Measurements from ENCODE around the gene KCTD13.
"Not testable (repeated sequence)": the region's sequence is repeated elsewhere in the genome, so short reads cannot be mapped to it uniquely, and the experiment has no call there.

Gene KCTD13

DNA sequence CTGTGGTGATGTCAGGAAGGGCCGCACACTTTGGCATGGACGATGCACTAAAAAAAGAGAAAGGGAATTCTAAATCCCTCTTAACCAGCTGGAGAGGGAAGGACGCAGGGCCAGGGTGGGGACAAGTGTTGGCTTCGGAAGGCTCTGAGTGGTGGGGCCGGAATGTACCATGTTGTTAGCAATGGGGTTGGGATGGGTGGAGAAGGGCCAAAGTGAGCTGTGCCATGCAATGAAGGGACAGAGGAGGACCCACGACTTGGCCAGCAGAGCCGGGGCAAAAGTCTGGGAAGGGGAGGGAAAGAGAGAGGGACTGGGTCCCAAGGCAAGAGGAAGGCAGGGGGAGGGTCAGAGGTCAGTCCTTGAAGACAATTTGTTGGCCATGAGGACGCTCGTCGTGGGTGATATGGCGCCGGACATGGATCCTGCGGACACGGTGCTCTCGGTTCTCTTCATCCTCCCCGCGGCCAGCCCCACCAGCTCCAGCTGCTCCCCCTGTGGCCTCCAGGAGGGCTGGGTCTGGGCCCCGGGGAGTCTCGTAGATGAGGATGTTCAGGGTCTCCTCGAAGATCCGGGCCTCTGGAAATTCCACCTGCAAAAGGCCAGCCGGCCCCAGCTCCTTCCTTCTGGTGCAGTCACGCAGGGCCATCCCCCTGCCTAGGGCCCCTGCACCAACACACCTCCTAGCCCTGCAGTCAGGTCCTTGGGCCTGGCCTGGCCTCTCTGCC, 19.3 kb downstream of the KCTD13 start:
- DNase-seq: no peak

DNA sequence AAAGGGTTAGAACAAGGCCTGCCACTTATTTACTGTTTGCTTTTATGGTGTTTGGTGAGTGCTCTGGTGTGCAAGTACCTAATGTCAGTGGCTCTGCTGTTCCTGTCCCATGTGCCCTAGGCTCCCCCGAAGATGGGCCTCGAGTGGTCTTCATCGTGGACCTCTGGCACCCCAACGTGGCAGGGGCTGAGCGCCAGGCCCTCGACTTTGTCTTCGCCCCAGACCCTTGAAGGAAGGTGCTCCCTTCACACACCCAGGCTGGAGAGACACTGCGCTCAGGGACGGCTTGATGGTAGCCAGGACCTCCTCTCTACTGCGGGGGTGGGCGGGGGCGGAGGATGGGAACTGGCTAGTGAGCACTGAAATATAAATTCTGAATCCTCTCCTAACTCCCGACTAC, 20.4 kb downstream of the KCTD13 start:
- no peak for DNase-seq

DNA sequence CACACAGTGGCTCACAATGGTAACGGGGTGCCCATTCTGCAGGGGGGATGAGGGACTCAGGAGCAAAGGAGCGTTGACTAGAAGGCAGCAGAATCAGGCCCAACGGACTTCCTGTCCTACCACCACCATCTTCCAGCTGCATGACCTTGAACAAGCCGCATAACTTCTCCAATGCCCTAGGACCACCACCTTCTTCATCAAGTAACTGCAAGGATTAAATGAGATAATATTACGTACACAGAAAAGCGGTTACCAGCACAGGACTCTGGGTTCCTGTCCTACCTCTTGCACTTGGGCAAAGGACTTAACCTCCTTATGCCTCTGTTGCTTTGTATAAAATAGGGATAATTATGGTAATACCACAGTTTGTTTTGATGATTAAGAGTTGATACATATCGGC, 21.1 kb downstream of the KCTD13 start:
- no peak for DNase-seq

DNA sequence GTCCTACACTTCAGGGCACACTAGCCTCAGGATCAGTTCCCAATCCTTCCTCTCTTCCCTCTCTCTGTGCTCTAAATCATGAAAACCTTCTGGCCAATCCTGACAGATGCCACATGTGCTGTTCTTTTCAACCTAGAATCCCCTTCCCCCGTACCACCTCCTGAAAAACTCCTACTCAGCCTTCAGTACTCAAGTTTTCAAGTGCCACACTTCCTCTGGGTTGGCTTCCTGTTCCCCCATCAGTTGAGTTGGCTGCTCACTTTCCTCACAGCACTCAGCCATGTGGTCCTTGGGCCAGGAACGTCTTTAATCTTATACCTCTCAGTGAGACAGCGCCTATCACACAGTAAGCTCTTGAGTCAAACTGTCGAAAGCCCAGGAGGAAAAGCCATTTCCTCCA, 22.4 kb downstream of the KCTD13 start:
- no peak for DNase-seq

DNA sequence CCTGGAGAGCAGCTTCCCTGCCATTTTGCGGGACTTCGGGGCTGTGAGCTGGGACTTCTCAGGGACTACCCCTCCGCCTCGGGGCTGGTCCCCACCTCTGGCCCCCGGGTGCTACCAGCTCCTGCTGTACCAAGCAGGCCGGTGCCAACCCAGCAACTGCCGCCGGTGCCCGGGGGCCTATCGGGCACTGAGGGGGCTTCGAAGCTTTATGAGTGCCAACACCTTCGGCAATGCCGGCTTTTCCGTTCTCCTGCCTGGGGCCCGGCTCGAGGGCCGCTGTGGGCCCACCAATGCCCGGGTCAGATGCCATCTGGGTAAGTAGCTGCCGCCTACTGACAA, 24.4 kb downstream of the KCTD13 start:
- no peak for DNase-seq

DNA sequence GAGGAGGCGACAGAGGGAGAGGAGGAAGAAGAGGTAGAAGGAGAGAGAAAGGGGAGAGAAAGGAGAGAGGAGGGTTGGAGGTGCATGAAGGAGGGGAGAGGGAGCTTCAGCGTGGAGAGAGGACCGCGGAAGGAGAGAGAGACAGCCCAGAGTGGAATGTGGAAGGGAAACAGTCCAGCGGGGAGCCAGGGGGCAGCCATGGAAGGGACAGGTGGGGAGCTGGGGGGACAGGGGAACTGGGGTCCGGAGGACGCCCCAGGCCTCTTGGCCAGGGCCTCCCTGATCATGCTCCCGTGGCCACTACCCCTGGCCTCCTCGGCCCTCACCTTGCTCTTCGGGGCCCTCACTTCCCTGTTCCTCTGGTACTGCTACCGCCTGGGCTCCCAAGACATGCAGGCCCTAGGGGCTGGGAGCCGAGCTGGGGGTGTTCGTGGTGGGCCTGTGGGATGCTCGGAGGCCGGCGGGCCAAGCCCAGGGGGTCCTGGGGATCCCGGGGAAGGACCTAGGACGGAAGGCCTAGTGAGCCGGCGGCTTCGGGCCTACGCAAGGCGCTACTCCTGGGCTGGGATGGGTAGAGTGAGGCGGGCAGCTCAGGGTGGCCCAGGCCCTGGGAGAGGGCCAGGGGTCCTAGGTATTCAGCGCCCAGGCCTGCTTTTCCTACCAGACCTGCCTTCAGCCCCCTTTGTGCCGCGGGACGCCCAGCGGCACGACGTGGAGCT, 25.0 kb downstream of the KCTD13 start:
- DNase-seq: no peak

DNA sequence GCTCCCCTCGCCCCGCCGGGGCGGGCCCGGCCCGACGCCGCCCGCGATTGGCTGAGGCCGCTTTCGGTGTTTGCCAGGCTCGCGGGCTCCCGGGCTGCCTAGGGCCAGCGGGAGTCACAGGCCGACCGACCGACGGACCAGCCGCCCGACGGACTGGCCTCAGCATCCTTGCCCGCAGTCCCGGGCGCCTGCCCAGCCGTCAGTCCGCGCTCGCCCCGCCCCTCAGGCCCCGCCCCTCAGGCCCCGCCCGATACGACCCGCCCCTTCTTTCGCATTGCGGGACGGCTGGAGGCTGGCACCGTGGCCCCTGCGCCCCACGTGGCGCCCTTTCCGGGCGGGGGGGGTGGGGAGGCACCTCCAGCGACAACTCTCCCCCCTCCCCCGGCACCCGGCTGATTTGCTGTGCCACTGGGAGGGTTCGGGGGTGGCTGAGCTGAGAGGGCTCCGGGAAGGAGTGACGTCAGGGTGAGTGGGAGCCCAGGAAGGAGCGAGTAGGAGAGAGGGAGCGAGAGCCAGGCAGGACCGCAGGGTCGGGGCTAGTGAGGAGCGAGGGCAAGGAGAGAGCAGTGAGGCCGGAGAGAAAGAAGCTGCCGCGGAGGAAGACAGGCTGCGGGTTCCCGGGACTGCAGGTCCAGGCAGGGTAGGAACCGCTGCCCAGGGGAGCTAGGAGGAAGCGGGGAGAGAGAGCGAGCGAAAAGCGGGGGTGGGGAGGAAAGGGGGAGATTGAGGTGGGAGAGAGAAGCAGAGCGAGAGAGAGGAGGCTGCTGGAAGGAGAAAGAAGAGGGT, 25.7 kb downstream of the KCTD13 start, which contains the start of gene ASPHD1:
Gene ASPHD1 (plus strand): TSS at position 387 of the 786 bp plus-strand sequence. CDS start 484 bp downstream, outside the sequence.
- DNase-seq: no peak

DNA sequence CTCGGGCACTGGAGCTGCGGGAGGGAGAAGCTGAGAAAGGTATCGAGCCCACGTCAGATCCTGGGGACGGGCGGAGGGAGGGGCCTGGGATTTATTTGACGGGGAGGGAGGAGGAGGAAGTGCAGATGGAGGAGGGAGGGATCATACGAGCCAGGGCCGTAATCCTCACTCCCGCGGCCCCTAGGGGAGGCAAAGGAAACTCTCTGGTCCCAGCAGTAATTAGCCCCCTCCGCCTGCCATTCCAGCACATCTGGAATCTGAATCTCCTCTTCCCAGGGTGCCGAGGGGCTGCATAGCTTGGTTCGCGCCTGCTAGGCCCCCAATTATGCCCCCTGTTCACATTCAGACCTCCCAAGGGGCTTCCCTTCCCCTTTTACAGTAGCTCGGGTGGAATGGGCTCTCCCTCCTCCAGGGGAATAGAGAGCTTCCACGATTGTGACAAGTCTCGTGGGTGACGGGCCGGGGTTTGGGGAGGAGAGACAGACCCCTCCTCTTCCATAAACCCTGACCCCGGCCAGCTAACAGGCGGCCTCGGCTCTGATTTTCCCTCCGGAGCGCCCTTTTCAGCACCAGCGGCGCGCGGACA, 26.4 kb downstream of the KCTD13 start, which contains the start of gene SEZ6L2:
Gene SEZ6L2 (minus strand): TSS at position 35 of the 586 bp plus-strand sequence. CDS start 531 bp downstream, outside the sequence.
- peak; percentile 85 for DNase-seq

DNA sequence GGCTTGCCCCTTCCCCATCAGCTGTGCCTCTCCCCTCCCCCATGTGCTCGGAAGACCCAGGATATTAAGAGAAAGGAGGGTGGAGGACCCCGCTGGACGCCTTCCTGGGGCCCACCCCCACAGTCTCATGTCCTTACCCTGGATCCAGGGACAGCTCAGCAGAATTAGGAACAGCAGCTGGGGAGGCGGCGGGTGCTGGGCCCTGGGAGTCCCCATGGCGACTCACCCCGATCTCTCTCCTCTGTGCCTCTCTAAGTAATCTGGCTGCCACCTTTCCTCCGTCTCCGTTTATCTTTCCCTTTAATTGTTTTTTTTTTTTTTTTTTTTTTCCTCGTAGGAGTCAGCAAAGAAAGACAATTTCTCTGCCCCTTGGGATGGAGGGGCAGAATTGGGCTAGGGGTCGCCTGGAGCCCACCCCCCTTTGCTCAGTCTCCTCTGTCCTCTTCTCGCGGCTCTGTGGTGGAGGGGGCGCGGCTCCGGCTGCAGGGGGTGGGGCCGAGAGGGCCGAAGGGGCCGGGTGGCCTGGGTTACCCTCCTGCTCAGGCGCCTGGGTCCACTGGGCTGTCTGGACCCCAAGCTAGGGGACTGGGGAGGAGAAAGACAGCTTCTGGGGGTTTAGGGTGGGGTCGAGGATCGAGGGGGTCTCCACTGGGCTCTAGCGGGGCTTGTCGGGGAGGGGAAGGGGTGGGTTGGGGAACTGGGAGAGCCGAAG, 27.1 kb downstream of the KCTD13 start:
- DNase-seq: no peak

DNA sequence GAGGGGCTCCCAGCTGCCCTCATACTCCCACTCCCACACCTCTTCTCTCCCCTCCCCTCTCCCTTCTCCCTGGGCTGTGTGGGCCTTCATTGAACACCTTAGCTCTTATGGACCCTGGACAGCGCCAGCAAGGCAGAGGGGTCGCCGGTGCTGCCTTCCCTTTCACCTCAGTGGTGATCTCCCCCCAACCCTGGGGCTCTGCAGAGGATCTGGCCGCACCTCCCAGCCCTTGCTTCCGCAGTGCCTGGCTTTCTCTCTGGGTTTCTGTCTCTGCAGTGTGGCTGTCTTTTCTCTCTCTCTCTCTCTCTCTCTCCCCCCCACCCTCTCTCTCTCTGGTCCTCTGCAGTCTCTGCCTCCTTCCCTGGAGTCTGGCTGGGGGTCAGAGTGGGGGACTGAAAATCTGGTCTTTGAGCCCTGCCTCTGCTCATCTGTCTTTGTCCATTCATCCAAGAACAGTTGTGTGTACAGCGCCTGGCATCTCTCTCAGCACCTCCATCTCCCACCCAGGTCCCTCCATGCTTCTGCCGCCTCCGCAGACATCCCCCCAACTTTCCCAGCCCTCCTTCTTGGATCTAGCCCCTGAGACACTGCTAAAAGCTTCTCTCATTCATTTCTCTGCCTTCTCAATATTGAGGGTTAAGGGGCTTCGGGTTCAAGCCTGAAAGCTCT, 27.8 kb downstream of the KCTD13 start:
- DNase-seq: no peak

DNA sequence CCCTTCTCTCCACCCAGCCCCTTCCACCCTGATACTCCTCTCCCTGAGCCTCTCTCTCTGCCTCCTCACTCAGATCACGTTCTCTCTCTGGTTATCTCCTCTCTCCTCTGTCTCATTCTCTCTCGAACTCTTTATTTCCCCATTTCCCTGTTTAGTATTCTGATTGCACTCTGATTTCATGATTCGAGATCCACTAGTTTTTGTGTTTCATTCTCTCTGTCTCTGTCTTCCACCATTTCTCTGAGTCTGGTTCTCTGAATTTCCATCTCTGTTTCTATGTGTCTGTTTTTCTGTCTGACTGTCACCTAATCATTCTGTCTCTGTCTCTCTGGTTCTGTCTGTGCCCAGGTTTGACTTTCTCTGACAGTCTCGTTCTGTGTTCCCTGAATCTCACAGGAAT, 28.7 kb downstream of the KCTD13 start:
- DNase-seq: no peak

DNA sequence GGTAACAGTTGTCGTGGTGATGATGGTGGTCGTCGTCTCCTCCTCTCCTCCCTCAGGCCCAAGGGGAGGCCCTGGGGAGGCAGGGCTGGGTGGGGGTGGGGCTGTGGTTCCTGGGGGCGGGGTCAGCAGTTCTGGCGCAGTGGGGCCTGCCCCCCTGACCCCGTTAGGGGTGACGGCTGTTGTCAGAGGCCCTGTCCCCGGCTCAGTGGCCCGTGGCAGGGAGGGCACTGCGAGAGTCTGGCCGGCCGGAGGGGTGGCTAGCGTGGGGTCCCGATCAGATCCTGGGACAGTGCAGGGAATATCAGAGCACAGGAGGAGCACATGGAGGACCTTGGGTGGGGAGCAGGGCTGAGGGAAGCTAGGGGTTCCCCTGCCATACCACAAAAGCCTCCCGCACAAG, 29.2 kb downstream of the KCTD13 start:
- no peak for DNase-seq

DNA sequence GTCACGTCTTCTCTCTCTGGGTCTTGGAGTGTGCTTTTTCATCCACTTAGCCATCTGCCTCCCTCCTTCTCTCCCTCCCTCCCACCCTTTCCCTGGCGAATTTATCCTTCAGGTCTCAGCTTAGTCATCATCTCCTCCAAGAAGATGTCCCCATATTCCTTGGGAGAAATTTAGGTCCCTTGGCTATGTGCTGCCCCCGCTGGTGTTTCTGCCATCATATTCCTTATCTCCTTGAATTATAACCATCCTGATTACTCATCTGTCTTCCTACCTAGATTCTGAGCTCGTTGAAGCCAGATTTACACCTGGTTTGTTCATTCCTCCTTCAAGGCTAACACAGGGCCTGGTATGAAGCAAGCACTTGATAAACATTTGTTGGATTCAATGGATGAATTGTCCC, 31.7 kb downstream of the KCTD13 start:
- no peak for DNase-seq

DNA sequence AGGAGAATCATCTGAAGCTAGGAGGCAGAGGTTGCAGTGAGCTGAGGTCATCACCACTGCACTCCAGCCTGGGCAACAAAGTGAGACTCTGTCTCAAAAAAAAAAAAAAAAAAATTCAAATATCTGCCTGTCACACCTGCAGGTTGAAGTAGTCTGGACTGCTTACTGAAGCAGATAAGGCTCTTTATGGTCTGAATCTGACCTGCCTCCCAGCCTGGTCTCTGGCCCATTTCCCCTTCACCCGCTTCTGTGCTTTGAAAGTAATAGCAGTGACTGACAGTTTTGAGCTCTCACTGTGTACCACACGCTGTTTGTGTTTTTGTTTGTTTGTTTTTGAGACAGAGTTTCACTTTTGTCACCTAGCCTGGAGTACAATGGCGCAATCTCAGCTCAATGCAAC, 32.5 kb downstream of the KCTD13 start:
- no peak for DNase-seq

DNA sequence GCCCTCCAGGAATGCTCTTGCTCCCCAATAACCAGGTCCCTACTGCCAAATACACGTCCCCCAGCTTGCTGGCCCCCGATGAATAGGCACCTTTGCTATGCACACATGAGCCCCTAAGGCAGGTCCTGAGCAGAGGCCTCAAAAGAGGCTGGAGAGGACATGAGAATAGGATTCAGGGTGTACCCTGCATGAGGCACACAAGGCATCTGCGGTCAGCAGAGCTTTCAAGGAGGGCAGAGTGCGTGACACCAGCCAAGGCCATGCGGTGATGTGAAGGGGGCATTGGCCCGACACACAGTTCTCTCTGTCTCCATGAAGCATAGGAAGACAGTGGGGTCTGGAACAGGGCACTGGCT, 33.6 kb downstream of the KCTD13 start:
- DNase-seq: no peak

DNA sequence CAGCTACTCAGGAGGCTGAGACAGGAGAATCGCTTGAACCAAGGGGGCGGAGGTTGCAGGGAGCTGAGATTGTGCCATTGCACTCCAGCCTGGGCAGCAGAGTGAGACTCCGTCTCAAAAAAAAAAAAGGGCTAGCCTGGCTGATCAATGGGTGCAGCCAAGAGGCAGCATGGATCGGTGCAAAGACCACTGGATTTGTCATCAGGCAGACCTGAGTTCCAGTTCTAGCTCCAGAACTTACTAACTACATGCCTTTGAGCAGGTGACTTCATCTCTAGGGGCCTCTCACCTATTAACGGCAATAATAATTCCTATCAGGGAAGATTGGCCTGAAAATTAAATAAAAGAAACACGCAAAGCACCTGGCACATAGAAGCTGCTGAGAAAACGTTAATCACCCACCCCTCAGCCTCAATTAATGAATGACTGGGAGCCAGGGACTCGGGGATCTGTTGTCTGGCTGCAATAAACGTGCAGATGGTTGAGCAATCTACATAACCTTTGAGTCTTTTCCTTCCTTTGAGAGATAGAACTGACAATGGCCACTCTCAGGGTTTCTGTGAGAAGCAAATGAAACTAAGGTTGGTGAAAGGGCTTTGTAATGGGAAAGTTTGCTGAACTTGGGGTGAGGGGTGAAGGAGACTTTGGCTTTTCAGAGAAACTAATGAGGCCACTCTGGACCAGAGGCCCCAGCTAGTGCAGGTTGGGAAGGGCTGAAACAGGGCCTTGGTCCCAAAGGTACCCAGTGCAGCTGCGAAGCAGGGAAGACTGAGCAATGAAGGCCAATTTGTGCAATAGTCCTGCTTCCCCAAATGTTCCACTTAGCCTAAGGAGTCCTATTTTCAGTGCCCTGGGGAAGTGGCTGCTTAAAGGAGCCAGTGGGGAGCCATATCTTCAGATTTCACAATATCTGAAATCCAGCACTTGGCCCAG, 34.2 kb downstream of the KCTD13 start:
- DNase-seq: no peak

DNA sequence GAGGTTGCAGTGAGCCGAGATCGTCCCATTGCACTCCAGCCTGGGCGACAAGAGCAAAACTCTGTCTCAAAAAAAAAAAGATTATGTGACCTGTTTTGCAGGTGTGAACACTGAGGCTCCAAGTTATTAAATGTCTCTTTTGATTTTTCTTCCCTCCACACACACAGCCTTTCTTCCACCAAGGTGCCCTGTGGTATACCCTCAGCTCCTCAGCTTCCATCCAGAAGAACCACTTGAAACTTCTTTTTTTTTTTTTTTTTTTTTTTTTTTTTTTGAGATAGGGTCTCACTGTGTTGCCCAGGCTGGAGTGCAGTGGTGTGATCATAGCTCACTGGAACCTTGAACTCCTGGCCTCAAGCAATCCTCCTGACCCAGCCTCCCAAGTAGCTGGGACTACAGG, 36.7 kb downstream of the KCTD13 start:
- DNase-seq: not testable (repeated sequence)

DNA sequence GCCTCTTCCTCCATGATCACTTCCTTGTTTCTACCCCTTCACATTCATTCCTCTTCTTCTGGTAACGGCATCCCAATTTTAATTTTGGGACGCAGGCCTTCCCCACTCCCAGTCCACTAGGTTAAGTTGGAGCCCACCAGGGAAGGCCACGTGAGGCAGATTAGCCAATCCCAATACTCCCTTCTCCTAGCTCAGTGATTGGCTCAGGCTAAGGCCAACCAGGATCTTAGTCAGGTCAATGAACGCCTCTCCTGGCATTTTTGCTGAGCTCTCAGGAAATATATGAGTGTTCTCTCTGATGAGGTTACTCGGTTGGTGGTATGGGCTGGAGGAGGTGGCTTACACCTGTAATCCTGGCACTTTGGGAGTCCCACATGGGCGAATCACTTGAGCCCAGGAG, 42.0 kb downstream of the KCTD13 start:
- DNase-seq: no peak

DNA sequence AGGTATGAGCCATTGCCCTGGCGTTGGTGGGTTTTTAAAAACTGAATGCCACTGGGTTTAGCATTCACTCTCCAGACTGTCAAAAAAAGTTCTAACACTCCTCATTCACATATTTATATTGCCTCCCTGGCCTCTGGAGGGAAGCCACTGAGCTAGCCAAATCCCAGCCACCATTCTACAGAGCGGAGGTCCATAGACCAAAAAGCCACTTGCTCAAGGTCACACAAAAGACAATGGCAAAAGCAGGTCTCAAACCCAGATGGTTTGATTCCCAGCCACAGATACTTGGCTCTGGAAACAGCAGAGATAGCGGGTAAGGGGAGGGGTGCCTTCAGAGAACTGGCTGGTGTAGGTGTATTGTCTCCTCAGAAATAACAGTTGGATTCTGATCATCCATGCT, 45.0 kb downstream of the KCTD13 start:
- DNase-seq: no peak

DNA sequence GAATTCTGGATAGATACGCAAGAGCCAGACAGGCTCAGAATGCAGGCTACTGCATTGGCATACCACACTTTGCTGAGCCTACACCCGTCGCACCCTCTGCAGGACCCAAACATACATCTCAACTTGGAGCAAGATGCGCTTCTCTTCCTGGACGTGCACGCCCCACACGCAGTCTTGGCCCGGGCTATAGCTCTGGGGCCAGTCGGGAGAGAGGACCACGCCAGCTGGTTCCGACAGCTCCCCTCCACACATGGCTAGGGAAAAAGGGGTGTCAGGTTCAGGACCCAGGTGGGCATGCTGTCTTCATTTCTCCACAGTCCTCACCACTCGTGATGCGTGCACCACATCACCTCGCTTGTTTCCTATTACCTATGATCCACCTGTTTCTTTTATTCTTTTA, 47.9 kb downstream of the KCTD13 start:
- DNase-seq: no peak
